MM.1S (cell line): Measurements from ENCODE around the gene NEDD4.

Source experiments
- DNase-seq: peaks from one replicate; pipeline ENCODE4 v3.0.0-alpha.2; 2015
- H2AFZ ChIP-seq: fragments of 300-600 bp; sonication (generic); 2 replicates; pipeline ENCODE4 v1.6.0; 2016; ENCODE audit warnings: antibody characterized with exemption, low read length
- H3F3A ChIP-seq: fragments of 300-600 bp; sonication (generic); 2 replicates; pipeline ENCODE4 v1.6.1; 2016; ENCODE audit warnings: mild to moderate bottlenecking, antibody characterized with exemption, low read length, moderate library complexity, mixed read lengths; ENCODE audit not compliant: insufficient read depth
- H3K27ac ChIP-seq: fragments of 300-600 bp; sonication (generic); 2 replicates; pipeline ENCODE4 v1.5.1; 2016; ENCODE audit warnings: mild to moderate bottlenecking, low read length
- H3K27me3 ChIP-seq: fragments of 300-600 bp; sonication (generic); replicated peaks from 2 replicates; pipeline ENCODE4 v1.6.0; 2016; ENCODE audit warnings: low read length; ENCODE audit not compliant: insufficient read depth
- H3K36me3 ChIP-seq: fragments of 300-600 bp; sonication (generic); replicated peaks from 2 replicates; pipeline ENCODE4 v1.6.1; 2016; ENCODE audit warnings: mild to moderate bottlenecking, low read length, mixed read lengths; ENCODE audit not compliant: insufficient read depth
- H3K4me1 ChIP-seq: fragments of 300-600 bp; sonication (generic); 2 replicates; pipeline ENCODE4 v1.6.1; 2016; ENCODE audit warnings: low read length, mixed read lengths
- H3K4me2 ChIP-seq: fragments of 300-600 bp; sonication (generic); 2 replicates; pipeline ENCODE4 v1.6.0; 2016; ENCODE audit warnings: low read depth, low read length
- H3K4me3 ChIP-seq: fragments of 300-600 bp; sonication (generic); 2 replicates; pipeline ENCODE4 v1.5.1; 2016; ENCODE audit warnings: low read length, mixed read lengths
- H3K79me2 ChIP-seq: fragments of 300-600 bp; sonication (generic); 2 replicates; pipeline ENCODE4 v1.6.1; 2016; ENCODE audit warnings: mixed run types, low read length, mixed read lengths
- H3K9ac ChIP-seq: fragments of 300-600 bp; sonication (generic); 2 replicates; pipeline ENCODE4 v1.6.1; 2016; ENCODE audit warnings: low read length, mixed read lengths
- H3K9me2 ChIP-seq: fragments of 300-600 bp; sonication (generic); replicated peaks from 2 replicates; pipeline ENCODE4 v1.6.1; 2016; ENCODE audit warnings: mild to moderate bottlenecking, low read length, mixed read lengths; ENCODE audit not compliant: insufficient read depth
- H3K9me3 ChIP-seq: fragments of 300-600 bp; sonication (generic); replicated peaks from 2 replicates; pipeline ENCODE4 v1.6.1; 2016; ENCODE audit warnings: mild to moderate bottlenecking, low read length, mixed read lengths; ENCODE audit not compliant: insufficient read depth
- H4K20me1 ChIP-seq: fragments of 300-600 bp; sonication (generic); 2 replicates; pipeline ENCODE4 v1.6.1; 2016; ENCODE audit warnings: mild to moderate bottlenecking, low read length, moderate library complexity, mixed read lengths; ENCODE audit not compliant: insufficient read depth
- EZH2 ChIP-seq: fragments of 300-600 bp; sonication (generic); optimal IDR thresholded peaks from 2 replicates; pipeline ENCODE3; 2017; ENCODE audit warnings: low read depth, mild to moderate bottlenecking, antibody characterized with exemption, low read length, mixed read lengths
- EZH2phosphoT487 ChIP-seq: fragments of 300-600 bp; sonication (generic); IDR thresholded peaks from 2 replicates; pipeline ENCODE4 v1.6.1; 2018; ENCODE audit warnings: antibody characterized with exemption, low read length
- TF ChIP-seq, protein P1 (sequence below): fragments of 300-600 bp; sonication (generic); IDR thresholded peaks from 2 replicates; pipeline ENCODE4 v1.5.1; 2016; ENCODE audit warnings: antibody characterized with exemption, low read length, mixed read lengths

The NEDD4 gene

DNA sequence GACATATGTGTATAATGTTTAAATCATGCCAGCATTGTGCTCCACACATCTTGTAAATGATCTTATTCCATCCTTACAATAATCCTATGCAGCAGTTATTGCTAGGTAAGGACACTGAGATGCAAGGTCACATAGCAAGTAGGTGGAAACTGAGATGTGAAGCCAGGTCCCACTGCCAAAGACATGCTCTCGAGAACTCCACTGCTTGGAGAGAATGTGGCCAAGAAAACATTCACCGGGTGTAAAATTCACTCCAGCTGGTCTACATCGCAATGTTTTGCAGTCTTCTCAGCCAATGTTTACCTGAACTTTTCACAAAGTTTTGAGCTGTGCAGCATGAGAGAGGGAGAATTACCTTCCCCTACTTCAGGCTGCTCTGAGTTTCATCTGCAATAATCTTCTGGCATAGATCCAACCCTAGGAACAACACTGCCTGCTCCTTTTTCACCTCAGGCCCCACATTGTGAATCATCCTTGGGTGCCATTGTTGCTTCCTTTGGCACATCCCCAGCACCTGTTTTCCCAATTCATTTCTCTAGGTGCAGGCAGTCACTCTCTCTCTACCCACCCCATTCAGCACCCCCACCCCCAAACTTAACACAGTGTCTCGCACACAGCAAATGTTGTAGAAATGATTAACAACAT lies 197.0 kb downstream of the NEDD4 start:
- Histone ChIP-seq H3K36me3 (no peaks in the 10 kb centered on the region), H3K4me3 (no peak overlapping the region), H3K9me2 (no peaks in the 10 kb centered on the region), H3K27ac (no peak overlapping the region), H4K20me1 (no peaks in the 10 kb centered on the region), H3K79me2 (no peaks in the 10 kb centered on the region), H2AFZ (no peak overlapping the region), H3F3A (no peaks in the 10 kb centered on the region), H3K9me3 (no peaks in the 10 kb centered on the region), H3K4me2 (no peak overlapping the region), H3K4me1 (no peaks in the 10 kb centered on the region), H3K27me3 (no peaks in the 10 kb centered on the region), H3K9ac (no peak overlapping the region)
- TF ChIP-seq EZH2 (no peak), EZH2phosphoT487 (no peak)
- TF ChIP-seq, protein P1, sequence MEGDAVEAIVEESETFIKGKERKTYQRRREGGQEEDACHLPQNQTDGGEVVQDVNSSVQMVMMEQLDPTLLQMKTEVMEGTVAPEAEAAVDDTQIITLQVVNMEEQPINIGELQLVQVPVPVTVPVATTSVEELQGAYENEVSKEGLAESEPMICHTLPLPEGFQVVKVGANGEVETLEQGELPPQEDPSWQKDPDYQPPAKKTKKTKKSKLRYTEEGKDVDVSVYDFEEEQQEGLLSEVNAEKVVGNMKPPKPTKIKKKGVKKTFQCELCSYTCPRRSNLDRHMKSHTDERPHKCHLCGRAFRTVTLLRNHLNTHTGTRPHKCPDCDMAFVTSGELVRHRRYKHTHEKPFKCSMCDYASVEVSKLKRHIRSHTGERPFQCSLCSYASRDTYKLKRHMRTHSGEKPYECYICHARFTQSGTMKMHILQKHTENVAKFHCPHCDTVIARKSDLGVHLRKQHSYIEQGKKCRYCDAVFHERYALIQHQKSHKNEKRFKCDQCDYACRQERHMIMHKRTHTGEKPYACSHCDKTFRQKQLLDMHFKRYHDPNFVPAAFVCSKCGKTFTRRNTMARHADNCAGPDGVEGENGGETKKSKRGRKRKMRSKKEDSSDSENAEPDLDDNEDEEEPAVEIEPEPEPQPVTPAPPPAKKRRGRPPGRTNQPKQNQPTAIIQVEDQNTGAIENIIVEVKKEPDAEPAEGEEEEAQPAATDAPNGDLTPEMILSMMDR, result no peak
- DNase-seq, result no peak

DNA sequence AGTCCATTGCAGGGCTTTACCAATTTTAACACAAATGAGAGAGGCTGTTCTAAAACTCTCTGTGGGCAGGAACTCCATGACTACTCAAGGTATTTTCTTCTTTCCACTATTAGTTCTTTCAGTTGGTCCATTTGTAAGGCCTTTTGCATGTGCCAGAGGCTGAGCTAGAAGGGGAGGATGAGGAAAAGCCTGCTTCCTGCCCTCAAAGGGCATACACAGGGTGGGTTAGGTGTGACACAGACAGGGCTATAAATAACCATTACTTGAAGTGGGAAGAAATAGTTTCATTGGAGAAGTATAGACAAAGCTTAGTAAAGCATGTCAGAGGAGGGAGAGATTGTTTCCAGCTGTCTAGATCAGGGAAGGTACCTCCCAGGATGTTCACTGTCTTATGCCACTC lies 198.4 kb downstream of the NEDD4 start:
- Histone ChIP-seq H3K4me1 (no peaks in the 10 kb centered on the region), H3K4me3 (no peak overlapping the region), H3K36me3 (no peaks in the 10 kb centered on the region), H3K4me2 (no peak overlapping the region), H3K9ac (no peak overlapping the region), H3K27me3 (no peaks in the 10 kb centered on the region), H3K27ac (no peak overlapping the region), H3K9me2 (no peaks in the 10 kb centered on the region), H3K79me2 (no peaks in the 10 kb centered on the region), H3F3A (no peaks in the 10 kb centered on the region), H2AFZ (no peak overlapping the region), H4K20me1 (no peaks in the 10 kb centered on the region), H3K9me3 (no peaks in the 10 kb centered on the region)
- TF ChIP-seq, protein P1, result no peak
- TF ChIP-seq EZH2phosphoT487, result no peak
- no peak for DNase-seq

DNA sequence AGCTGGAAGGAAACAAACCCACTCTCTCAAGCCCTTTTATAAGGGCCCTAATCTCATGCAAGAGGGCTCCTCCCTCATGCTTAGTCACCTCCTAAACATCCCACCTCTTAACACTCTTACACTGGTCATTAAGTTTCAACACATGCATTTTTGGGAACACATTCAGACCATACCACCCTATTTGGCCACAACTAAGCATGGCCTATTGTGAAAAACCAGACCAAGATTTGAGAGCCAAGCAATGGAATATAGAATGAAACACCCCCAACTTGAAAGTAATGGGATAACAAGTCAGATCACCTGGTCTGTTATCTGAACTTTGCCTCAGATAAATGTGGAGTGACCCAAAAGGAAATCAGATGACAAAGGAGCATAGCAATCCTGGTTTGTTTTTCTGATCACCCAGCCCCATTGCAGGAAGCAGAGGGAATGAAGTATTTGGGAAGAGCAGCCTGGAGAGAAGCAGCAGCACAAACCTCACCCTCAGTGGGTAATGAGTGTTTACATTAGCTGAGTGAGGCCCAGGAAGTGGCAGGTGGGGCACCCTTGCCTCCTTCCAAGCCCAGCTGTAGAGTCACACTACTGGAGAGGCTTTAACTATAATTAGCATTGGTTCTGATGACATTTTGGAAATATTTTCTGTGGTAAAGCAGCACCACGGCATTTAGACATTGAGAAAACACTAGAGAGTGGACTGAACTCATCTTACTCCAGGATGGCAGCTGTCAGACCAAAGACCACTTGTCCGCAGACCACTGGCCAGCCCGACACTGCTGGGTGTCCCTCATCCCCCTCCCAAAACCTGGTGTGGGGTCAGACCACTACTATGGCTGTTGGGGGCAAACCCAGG lies 201.6 kb downstream of the NEDD4 start:
- Histone ChIP-seq H3F3A (no peaks in the 10 kb centered on the region), H3K4me1 (no peaks in the 10 kb centered on the region), H2AFZ (no peak overlapping the region), H3K27ac (no peak overlapping the region), H3K79me2 (no peaks in the 10 kb centered on the region), H3K27me3 (no peaks in the 10 kb centered on the region), H4K20me1 (no peaks in the 10 kb centered on the region), H3K4me3 (no peak overlapping the region), H3K9me3 (no peaks in the 10 kb centered on the region), H3K4me2 (no peak overlapping the region), H3K36me3 (no peaks in the 10 kb centered on the region), H3K9me2 (no peaks in the 10 kb centered on the region), H3K9ac (no peak overlapping the region)
- no peak for DNase-seq
- no peak for TF ChIP-seq EZH2
- TF ChIP-seq, protein P1, result no peak
- TF ChIP-seq EZH2phosphoT487, result no peak
